Measurements from ENCODE around the gene TNPO2.

TNPO2 gene

GRCh38 chr19:12705654-12706331 lies 17.9 kb downstream of the TNPO2 start:
- no peak overlapping the region for H3K9ac ChIP-seq (ENCODE audit: low read depth, low read length)
- no peaks in the 10 kb centered on the region for H3K4me1 ChIP-seq (ENCODE audit: insufficient read depth, low read length)
- peaks cover 26% of the 10 kb centered on the region for H4K20me1 ChIP-seq (ENCODE audit: insufficient read depth, low read length)
- H3K27me3 ChIP-seq (ENCODE audit: insufficient read depth, low read length, poor library complexity) = no peaks in the 10 kb centered on the region
- H3K79me2 ChIP-seq (ENCODE audit: insufficient read depth, low read length) = no peaks in the 10 kb centered on the region
- TF ChIP-seq EZH2 (IDR thresholded peaks at IDR 0.05; ENCODE audit: borderline replicate concordance, low read depth, low read length, severe bottlenecking) (no peak), CTCF (IDR thresholded peaks at IDR 0.05; ENCODE audit: borderline replicate concordance, extremely low read depth, low read length, poor library complexity, severe bottlenecking) (no peak)
- no peak overlapping the region for H3K27ac ChIP-seq (ENCODE audit: low read length)
- no peak overlapping the region for H3K4me3 ChIP-seq (ENCODE audit: low read depth in 1 of 2, low read length in 2 of 2)
- DNase-seq (no peak), ATAC-seq (ENCODE audit: insufficient read depth, low read depth) (no peak)
- H3K4me2 ChIP-seq (ENCODE audit: insufficient read depth, low read length) = no peak overlapping the region
- H2AFZ ChIP-seq (ENCODE audit: low read depth, low read length) = no peak overlapping the region
- peaks cover 94% of the 10 kb centered on the region for H3K36me3 ChIP-seq (ENCODE audit: insufficient read depth, low read length)
- H3K9me3 ChIP-seq (ENCODE audit: insufficient read depth, low read length, severe bottlenecking) = no peaks in the 10 kb centered on the region

- Histone ChIP-seq H4K20me1 (ENCODE audit: insufficient read depth, low read length) (peaks cover 23% of the 10 kb centered on the region), H3K36me3 (ENCODE audit: insufficient read depth, low read length) (peaks cover 95% of the 10 kb centered on the region), H2AFZ (ENCODE audit: low read depth, low read length) (no peak overlapping the region), H3K27me3 (ENCODE audit: insufficient read depth, low read length, poor library complexity) (no peaks in the 10 kb centered on the region), H3K27ac (ENCODE audit: low read length) (no peak overlapping the region), H3K9ac (ENCODE audit: low read depth, low read length) (no peak overlapping the region), H3K4me3 (ENCODE audit: low read depth in 1 of 2, low read length in 2 of 2) (no peak overlapping the region), H3K9me3 (ENCODE audit: insufficient read depth, low read length, severe bottlenecking) (no peaks in the 10 kb centered on the region), H3K4me2 (ENCODE audit: insufficient read depth, low read length) (no peak overlapping the region), H3K4me1 (ENCODE audit: insufficient read depth, low read length) (no peaks in the 10 kb centered on the region), H3K79me2 (ENCODE audit: insufficient read depth, low read length) (no peaks in the 10 kb centered on the region)
- DNase-seq (no peak), ATAC-seq (ENCODE audit: insufficient read depth, low read depth) (no peak)
- TF ChIP-seq EZH2 (IDR thresholded peaks at IDR 0.05; ENCODE audit: borderline replicate concordance, low read depth, low read length, severe bottlenecking) = no peak
- TF ChIP-seq CTCF (IDR thresholded peaks at IDR 0.05; ENCODE audit: borderline replicate concordance, extremely low read depth, low read length, poor library complexity, severe bottlenecking) = no peak
Observed at GRCh38 chr19:12705169-12705568, 18.6 kb downstream of the TNPO2 start.

GRCh38 chr19:12703046-12703445 lies 20.7 kb downstream of the TNPO2 start:
- Histone ChIP-seq H3K9ac (ENCODE audit: low read depth, low read length) (no peak overlapping the region), H3K27me3 (ENCODE audit: insufficient read depth, low read length, poor library complexity) (no peaks in the 10 kb centered on the region), H3K4me2 (ENCODE audit: insufficient read depth, low read length) (no peak overlapping the region), H3K79me2 (ENCODE audit: insufficient read depth, low read length) (no peaks in the 10 kb centered on the region), H3K36me3 (ENCODE audit: insufficient read depth, low read length) (peaks cover 87% of the 10 kb centered on the region), H3K27ac (ENCODE audit: low read length) (no peak overlapping the region), H3K9me3 (ENCODE audit: insufficient read depth, low read length, severe bottlenecking) (no peaks in the 10 kb centered on the region), H3K4me3 (ENCODE audit: low read depth in 1 of 2, low read length in 2 of 2) (no peak overlapping the region), H4K20me1 (ENCODE audit: insufficient read depth, low read length) (peaks cover 20% of the 10 kb centered on the region), H2AFZ (ENCODE audit: low read depth, low read length) (no peak overlapping the region), H3K4me1 (ENCODE audit: insufficient read depth, low read length) (peaks cover 11% of the 10 kb centered on the region)
- peak; percentile 87 for ATAC-seq (ENCODE audit: insufficient read depth, low read depth)
- no peak for TF ChIP-seq CTCF (IDR thresholded peaks at IDR 0.05; ENCODE audit: borderline replicate concordance, extremely low read depth, low read length, poor library complexity, severe bottlenecking)
- TF ChIP-seq EZH2 (IDR thresholded peaks at IDR 0.05; ENCODE audit: borderline replicate concordance, low read depth, low read length, severe bottlenecking) = no peak
- DNase-seq = peak; percentile 82

Data from DND-41 (cell line).